NCI-H1694 treated with DMSO at 0.1 percent for 48 hours (cell line): ENCODE results near the gene SMG7.

ENCODE experiments used
- DNase-seq: peaks from one replicate; lab custom pipeline; 2025; lab: John Stamatoyannopoulos, UW

Gene SMG7

DNA sequence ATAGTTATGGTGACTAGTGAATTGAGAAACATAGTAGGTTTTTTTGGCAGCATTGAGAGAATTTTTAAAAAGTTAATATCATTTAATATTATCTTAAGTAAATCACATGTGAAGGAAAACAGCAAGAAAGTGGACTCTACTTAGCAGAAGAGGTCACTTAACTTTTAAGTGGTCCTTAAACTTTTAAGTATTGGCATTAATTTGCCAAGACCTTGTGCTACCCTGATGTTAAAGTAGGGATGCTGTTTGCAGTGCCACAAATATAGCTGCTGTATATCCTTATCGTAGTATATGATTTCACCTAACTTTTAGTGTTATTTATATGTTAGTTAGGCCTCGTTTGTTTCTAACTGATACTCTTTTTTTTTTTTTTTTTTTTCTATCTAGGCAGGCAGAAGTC lies 40.2 kb downstream of the SMG7 start:
- no peak for DNase-seq

DNA sequence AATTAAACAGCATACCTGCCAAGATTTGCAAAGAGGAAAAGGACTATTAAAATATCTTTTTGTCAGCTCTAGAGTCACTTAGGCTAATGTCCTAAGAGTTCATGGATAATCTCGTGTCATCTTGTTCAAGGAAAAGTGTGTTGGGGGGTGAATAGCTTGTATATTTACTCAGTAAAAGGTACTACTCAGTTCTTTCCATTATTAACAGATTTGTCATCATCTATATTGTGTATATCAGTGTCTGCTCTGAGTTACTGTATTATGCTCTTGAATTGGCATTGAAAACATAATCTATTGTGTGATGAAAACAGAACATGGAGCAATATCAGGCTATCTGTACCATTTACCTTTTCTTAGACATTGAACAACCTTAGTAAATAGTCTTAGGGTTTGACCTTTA lies 41.9 kb downstream of the SMG7 start:
- no peak for DNase-seq

DNA sequence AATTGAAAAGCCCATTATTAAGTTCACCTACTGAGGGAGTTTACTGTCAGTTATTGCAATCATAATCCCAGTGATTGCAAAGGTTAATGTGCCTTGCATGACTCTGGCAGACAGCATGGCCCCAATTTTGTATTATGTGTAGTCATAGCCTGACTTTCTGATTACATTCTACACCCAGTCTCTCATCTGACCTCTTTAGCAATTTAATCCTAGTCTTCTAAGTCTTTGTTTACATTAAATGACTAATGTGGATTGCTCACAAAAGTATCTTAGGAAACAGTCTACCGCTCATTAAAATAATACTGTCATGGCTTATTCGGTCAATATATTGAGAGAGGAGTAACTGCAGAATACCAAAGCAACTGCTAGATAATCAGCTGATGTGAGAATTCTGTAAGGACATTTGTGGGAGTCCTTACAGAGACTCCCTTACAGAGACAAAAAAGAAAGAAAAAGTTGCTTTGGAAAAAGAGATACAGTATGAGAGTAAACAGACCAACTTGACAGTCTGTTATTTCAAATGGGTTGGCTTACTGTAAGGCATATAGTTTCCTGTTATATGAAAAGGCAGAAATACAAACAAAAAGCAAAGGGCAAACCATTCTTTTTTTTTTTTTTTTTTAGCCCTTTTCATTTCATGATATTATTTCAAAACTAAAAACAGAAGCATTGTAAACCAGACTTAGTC lies 42.8 kb downstream of the SMG7 start:
- no peak for DNase-seq

DNA sequence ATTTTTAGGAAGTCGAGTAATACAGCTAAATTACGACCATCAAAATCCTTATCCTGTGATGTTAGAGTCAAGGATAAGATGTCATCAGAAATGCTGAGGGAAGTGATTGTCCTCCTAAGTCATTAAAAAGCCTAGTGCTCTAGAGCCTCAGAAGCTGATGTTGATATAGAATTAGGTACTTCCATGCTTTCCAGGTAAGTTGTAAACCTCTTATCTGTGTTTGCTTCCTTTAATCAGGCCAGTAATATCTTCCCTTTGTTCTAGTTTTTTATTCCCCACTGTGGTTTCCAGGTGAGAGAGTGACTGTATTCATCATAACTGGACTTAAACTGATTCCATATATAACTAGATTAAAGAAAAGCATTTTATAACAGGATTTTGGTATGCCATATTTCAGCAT lies 44.4 kb downstream of the SMG7 start:
- DNase-seq, result no peak

DNA sequence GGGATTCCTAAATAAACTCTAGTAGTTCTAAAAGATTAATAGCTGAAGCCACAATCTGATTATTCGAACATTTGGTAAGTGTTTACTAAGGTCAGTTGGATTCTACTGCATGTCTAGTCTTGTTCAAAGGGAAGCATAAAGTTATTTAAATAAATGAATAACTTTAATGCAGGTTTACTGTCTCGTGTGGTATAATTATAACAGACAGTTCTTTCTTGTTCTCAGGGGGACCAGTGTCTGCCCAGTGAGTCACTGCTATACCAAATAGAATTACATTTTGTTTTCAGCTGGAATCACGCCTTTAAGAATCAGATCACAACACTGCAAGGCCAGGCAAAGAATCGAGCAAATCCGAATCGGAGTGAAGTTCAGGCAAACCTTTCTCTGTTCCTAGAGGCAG lies 45.1 kb downstream of the SMG7 start:
- no peak for DNase-seq

DNA sequence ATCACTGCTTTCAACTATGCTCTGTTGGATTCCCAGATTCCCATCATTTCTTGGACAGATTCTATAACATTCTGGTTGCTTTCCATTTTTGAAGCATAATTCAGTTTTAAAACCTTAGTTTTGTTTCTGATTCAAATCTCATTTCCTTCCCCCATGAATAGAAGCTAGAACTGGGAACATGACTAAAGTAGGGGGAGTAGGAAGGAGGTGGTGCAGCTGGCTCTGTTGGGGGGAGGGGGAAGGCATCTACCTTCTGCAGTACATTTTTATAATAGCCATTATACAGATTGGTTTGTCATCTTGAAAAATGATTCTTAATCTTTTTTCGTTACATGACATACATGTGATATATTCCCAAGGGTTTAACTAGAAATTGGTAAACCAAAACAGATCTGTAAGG lies 48.1 kb downstream of the SMG7 start:
- DNase-seq, result no peak

DNA sequence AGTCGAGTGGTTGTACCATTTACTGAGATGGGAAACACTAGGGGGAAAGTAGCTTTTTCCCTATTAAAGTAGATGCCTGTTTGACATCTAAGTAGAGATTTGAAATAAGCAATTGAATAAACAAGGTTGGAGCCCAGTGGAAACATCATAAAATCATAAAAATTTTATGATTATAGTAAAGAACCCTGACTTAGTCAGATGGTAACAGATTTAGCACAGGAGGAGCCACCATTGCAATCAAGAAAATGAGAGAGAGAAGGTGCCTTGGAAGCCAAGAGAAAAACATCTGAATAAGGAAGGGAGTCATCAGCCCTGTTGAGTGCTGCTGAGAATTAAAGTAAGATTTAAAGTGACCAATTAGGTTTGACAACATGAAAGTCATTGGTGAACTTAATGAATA lies 49.8 kb downstream of the SMG7 start:
- DNase-seq, result no peak

DNA sequence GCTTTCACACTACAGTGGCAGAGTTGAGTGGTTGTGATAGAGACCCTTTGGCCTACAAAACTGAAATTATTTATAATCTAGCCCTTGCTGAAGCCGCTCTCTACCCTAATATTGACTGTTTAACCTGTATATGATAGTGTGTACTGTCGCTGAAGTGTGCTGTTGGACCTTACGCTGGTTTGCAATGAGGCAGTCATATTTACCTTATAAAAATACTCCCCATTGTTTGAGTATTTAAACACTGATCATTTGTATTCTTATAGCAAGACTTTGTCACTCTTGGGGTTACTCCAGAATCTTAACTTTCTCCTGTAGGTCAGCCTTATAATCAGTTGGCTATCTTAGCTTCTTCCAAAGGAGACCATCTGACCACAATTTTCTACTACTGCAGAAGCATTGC lies 56.3 kb downstream of the SMG7 start:
- DNase-seq, result no peak

DNA sequence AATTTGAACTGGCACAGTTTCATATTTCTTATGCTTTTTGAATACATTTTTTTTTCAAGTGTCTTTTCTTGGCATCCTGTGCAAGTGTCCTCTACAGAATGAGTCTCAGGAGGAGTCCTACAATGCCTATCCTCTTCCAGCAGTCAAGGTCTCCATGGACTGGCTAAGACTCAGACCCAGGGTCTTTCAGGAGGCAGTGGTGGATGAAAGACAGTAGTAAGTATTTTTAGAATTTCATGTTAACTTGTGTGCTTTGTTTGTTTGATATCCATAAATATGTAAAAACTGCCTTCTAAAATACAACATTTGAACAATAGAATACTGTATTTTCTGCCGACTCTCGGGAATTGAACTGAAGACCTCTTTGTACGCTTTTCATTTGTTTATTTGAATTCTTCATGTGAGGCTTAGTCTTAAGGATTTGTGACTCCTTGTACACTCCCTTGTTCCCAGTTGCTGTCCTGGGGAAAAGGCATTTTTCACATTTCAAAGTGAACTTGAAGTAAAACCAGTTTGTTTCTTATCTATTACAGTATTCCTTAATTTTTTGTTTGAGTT lies 61.4 kb downstream of the SMG7 start:
- DNase-seq, result no peak

DNA sequence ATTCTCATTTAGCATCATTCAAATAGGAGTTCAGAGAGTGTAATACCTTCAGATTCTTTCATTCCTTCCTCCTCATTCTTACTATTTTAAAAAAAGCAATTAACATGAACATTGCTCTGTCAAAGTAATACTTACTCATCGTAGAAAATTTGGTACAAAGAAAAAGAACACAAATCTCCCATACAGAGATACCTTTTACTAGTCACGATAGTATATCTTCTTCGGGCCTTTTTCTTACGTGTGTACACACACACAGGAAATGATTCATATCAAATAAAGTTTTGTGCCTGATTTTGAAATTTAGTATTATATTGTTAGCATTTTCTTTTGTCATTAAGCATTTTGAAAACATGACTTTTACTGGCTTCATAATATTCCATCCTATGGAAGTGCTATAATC lies 65.1 kb downstream of the SMG7 start:
- DNase-seq, result no peak

DNA sequence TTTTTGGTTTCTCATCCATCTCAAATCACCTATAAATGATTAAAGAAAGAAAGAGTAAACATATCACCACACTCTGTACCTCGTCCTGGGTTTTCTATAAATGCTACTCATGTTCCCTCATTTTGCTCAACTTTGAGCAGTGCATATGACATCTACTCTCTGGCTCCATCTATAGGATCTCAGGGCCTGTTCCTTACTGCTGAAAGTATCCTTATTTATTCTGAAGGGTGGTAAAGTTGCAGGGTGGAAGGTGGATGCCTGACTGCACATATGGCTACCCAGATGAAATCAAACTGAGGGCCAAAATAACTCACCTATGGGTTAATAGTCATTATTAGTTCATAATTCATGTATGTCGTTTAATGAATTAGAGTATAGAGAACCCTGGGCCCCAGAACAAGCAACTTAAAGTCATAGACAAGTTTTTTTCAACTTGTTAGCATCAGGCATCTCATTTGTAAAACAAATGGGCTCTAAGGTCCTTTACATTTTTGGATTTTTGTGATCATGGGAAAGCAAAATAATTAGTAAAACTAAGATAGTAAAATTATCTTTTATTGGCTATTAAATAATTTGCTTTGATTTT lies 71.4 kb downstream of the SMG7 start:
- peak; percentile 76 for DNase-seq

DNA sequence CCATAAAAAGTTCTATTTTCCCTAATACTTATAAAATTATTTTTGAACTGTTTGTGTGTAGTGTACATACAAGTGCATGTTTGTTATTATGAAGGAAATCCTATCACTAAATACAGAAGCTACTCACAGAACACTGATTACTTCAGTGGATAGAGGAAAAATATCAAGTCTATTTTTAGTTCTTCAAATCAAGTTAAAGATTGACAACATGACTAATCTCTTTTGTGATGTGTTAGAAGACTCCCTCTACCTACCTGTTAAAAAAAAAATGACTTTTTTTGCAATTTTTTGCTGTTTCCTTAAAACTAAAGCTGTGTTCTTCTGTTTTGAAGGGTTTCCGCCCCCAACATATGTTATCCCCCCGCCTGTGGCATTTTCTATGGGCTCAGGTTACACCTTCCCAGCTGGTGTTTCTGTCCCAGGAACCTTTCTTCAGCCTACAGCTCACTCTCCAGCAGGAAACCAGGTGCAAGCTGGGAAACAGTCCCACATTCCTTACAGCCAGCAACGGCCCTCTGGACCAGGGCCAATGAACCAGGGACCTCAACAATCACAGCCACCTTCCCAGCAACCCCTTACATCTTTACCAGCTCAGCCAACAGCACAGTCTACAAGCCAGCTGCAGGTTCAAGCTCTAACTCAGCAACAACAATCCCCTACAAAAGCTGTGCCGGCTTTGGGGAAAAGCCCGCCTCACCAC lies 72.4 kb downstream of the SMG7 start:
- peak; percentile 67 for DNase-seq

DNA sequence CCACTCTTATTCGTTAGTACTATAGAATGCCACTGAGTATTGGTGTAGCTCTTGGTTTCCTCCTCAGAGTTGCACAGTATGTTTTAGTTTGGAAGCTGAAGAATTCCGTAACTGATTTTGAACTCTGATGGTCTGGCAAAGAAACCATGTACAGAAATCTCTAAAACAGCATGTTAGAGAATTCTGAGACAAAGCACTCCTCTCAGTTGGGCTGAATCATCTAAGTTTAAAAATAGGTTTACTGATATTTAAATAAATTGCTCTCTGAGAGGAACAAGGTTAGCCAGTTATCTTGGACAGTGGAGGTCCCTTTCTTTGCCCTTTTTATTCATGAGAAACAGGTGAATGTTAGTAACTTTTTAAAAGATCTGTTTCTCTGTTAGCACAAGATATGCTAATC lies 74.1 kb downstream of the SMG7 start:
- no peak for DNase-seq

DNA sequence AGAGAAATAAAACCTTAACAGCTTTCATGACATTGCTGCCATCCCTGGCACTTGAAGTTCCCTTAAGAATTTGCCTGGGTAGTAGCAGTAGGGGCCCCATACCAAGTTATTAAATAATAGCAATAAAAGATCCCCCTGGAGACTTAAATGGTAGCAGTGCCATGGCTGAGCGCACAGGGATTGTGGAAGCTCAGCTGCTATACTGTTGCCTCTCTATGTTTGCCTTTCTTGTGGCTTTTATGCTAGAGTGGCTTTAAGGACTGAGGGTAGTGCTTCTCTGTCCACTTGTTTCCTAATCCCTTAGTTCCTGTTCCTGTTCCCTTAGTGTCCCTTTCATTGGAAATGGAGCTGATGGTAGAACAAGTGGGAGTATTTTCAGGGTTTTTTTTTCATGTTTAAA lies 75.8 kb downstream of the SMG7 start:
- no peak for DNase-seq

DNA sequence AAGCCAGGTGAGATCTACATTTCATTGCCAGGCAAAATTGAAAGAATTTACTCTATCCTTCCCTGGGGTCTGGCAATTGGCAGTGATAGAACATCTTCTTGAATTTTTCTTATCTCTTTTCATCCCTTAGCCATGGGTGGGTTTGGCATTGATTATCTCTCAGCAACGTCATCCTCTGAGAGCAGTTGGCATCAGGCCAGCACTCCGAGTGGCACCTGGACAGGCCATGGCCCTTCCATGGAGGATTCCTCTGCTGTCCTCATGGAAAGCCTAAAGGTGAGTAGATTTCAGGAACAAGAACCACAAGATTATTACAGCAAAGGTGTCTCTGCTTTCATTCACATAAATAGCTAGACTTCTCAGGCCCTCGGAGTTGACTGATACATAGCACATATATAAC lies 78.6 kb downstream of the SMG7 start:
- no peak for DNase-seq

DNA sequence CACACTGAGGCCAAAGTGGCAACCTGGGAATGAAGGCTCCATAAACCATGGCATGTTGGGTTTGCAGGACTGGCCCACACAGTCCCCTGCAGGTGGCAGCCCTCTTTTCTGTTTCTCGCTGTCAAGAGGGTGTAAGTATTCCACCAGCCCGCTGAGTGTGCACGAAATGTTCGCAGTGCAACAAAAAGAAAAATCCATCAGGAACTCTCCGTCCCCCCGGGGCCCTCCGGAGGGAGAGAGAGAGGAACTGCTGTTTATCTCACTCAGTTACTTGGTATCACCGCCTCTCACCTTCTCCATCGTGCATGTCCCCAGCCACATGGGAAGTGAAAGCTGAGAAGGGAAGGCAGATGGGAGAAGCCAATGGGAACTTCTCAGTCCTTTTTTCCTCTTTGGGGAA lies 79.6 kb downstream of the SMG7 start:
- DNase-seq, result no peak

DNA sequence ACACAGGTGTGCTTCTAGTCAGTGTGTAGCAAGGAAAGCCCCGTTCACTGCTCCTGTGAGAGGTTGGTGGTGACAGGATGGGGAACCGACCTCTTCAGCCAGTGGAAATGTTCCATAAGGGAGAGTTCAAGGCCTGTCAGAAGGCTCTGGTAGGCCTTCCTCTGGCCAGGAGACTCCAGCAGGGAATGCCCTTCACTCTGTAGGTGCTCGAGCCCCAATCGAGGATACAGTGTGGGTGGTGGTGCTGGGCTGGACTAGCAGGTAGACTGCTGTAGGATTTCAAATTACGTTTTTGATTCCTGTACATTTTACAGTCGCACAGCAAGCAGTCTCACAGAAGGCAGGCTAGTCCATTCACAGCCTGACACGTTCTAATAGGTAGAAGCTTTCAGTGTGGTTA lies 80.1 kb downstream of the SMG7 start:
- no peak for DNase-seq

DNA sequence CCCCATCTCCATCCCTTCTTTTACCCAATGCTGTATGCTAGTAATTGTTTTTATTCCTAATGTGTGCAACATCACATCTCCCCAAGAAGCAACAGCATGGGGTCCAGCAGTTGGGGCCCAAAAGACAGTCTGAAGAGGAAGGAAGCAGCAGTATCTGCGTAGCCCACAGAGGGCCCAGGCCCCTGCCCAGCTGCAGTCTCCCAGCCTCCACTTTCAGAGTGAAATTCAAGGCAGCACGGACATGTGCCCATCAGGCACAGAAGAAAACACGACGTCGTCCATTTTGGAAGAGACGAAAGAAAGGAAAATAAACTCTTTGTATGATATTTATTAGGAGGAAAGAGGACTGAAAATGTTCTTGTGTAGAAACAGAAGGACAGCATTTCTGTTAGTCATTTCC lies 80.6 kb downstream of the SMG7 start:
- no peak for DNase-seq

DNA sequence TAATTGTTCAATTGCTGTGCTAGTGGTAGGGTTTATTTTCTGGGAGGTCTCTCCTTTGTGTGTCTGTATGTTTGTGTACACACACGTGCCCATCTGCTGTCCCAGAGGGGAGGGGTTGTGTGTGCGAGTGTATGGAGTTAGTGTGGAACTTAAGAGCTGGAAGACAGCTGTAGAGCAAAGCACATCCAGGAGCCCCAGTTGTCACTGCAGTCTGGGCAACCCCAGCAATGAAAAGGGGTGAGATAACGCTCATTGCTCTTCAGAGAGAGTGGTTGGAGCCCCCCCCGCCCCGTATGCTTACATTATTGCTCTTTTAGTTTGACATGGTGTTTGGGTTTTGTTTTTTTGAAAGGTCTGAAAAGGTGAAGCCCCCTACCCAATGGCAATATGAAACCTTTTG lies 81.0 kb downstream of the SMG7 start:
- no peak for DNase-seq

DNA sequence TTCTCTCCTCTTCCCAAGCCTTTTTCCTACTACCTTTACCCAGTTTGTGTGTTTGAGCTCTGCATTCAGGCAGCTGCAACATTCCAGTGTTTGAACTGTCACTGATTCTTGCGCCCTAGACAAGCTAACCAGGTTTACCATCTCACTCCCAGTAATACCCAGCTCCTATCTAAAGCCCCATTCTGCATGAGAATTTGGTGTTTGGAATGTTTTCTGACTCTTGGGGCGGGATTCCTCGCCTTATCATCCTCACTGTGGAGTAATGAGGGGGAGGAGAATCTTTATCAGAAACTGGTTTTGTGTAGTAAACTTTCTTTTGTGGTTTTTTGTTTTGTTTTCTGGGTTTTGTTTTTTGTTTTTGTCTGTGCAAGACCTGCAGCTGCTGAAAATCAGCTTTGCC lies 81.5 kb downstream of the SMG7 start:
- DNase-seq, result no peak

DNA sequence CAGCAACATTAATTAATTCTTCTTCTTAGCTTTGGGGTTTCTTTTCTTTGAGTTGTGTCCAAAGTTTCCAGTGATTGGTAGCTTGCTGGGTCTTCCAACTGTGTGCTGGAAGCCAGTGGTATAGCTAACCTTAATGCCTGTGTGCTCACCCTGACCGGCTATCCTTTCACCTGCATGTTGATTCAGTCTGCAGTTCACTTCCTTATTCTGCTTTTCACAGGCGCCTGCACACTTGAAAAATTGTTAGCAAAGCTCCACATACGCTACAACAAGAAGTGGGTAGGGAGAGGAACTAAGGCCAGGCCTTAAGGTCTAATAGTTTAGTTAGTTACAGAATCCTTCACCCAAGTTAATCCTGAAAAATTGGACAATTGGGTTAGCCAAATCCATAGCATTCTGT lies 82.3 kb downstream of the SMG7 start:
- no peak for DNase-seq

DNA sequence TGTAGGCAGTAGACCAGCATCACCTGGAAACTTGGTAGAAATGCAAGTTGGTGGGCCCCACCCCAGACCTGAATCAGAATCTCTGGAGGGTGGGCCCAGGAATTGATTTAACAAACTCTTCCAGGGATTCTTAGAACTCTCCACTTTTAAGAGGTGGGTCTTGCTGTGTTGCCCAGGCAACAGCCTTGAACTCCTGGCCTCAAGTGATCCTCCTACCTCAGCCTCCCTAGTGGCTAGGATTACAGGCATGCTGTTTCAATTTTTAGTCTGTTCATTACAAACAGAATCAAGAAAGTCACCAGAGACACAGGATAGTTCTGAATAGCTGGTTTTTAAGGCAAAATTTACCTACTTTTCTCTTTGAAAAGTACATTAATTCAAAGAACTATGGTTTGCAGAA lies 86.8 kb downstream of the SMG7 start:
- no peak for DNase-seq

DNA sequence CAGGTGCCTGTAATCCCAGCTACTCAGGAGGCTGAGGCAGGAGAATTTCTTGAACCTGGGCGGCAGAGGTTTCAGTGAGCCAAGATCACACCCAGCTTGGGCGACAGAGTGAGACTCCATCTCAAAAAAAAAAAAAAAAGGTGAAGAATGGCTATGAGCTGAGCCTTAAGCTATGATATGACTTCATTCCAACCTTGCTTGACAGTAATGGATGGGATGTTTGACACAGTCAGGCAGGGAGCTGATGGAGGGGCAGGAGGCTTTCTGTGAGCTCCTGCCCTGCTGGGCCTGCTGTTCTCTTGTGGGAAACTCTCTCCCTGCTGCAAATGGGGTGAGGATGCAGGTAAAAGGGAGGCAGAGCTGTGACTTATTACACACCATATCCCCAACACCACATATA lies 90.4 kb downstream of the SMG7 start:
- DNase-seq, result no peak

DNA sequence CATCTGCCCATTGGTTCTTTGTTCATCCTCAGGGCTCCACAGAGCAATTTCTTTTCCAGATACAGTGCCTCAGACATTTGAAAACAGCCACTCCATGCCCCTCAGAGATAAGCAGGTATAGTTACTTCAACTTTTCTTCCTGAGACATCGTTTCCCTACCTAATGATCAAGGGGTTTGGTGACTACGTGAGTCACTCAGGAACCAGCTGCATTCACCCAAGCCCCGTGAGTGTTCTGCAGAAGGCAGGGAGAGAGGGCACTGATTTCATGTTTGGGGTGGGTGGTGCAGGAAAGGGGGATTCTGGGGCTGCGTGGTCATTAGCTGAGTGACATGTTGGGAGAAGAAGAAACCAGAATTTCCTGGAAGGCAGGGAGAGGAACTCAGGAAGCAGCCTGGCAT lies 93.0 kb downstream of the SMG7 start:
- DNase-seq, result no peak
